MM.1S (cell line): ENCODE results near the gene CPVL.

Experiments
- CTCF ChIP-seq: fragments of 300-600 bp; sonication (generic); IDR thresholded peaks from 2 replicates; pipeline ENCODE4 v1.5.1; 2016; ENCODE audit warnings: antibody characterized with exemption, low read length, mixed read lengths
- EZH2phosphoT487 ChIP-seq: fragments of 300-600 bp; sonication (generic); IDR thresholded peaks from 2 replicates; pipeline ENCODE4 v1.6.1; 2018; ENCODE audit warnings: antibody characterized with exemption, low read length

DNA sequence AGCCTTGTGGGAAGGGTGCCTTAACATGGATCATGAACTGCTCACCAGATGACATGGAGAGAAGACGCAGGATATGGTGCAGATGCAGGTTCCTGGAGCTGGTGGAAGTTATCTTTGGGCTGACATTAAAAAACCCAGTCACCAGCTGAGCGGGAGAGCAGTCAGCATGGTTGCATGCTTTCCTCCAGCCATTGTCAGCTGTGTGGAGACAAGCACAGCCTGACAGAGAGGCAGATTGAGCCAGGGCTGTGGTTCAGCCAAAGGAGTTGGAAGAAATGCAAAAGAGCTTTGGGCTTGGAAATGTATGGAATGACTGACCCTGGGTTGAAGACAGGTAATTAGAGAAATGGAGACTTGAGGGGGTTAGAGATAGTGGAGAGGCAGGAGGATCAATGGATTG, 79.7 kb downstream of the CPVL start:
- TF ChIP-seq CTCF, result no peak
- TF ChIP-seq EZH2phosphoT487, result no peak
